H9 (cell line): ENCODE data around the gene SIM1. TPM values are rescaled to one million over a fixed set of nuclear protein-coding genes. Genes with fewer than 3 reads are reported as not detected.

Experiments
- DNase-seq: peaks from one replicate; pipeline ENCODE4 v3.0.0-alpha.2; 2017
- H2AFZ ChIP-seq: one replicate; pipeline ENCODE4 v1.6.1; 2013; ENCODE audit warnings: mild to moderate bottlenecking, low read length, control low read depth, moderate library complexity
- H2AK5ac ChIP-seq: 2 replicates; pipeline ENCODE4 v1.6.1; 2013; ENCODE audit warnings: low read length, control low read depth, mixed read lengths; ENCODE audit not compliant: insufficient read length
- H2BK120ac ChIP-seq: one replicate; pipeline ENCODE4 v1.6.1; 2013; ENCODE audit warnings: low read depth, mild to moderate bottlenecking, low read length, control low read depth, inconsistent platforms; ENCODE audit not compliant: poor library complexity, severe bottlenecking
- H2BK12ac ChIP-seq: 2 replicates; pipeline ENCODE4 v1.6.1; 2013; ENCODE audit warnings: low read length, control low read depth, mixed read lengths, low read depth; ENCODE audit not compliant: insufficient read length
- H2BK15ac ChIP-seq: 2 replicates; pipeline ENCODE4 v1.6.1; 2013; ENCODE audit warnings: low read depth, low read length, control low read depth
- H2BK20ac ChIP-seq: one replicate; pipeline ENCODE4 v1.6.1; 2013; ENCODE audit warnings: low read depth, mild to moderate bottlenecking, low read length, control low read depth, inconsistent platforms; ENCODE audit not compliant: poor library complexity, severe bottlenecking
- H2BK5ac ChIP-seq: 2 replicates; pipeline ENCODE4 v1.6.1; 2013; ENCODE audit warnings: low read length, control low read depth, mixed read lengths; ENCODE audit not compliant: insufficient read length
- H3K14ac ChIP-seq: 2 replicates; pipeline ENCODE4 v1.6.1; 2013; ENCODE audit warnings: low read length, control low read depth; ENCODE audit not compliant: insufficient read depth
- H3K18ac ChIP-seq: 2 replicates; pipeline ENCODE4 v1.6.1; 2013; ENCODE audit warnings: low read depth, mild to moderate bottlenecking, mixed read lengths, low read length, control low read depth; ENCODE audit not compliant: insufficient read length
- H3K23ac ChIP-seq: 2 replicates; pipeline ENCODE4 v1.6.1; 2013; ENCODE audit warnings: low read length, control low read depth, mixed read lengths, low read depth; ENCODE audit not compliant: insufficient read length
- H3K23me2 ChIP-seq: 2 replicates; pipeline ENCODE4 v1.6.1; 2013; ENCODE audit warnings: low read depth, mild to moderate bottlenecking, mixed read lengths, low read length, control low read depth; ENCODE audit not compliant: insufficient read length, poor library complexity, severe bottlenecking
- H3K27ac ChIP-seq: 2 replicates; pipeline ENCODE4 v1.5.1; 2013; ENCODE audit warnings: low read length, control low read depth, mixed read lengths, low read depth; ENCODE audit not compliant: insufficient read length
- H3K27me3 ChIP-seq: 2 replicates; pipeline ENCODE4 v1.6.1; 2013; ENCODE audit warnings: low read length, control low read depth, inconsistent platforms; ENCODE audit not compliant: insufficient read depth
- H3K4ac ChIP-seq: 2 replicates; pipeline ENCODE4 v1.6.1; 2013; ENCODE audit warnings: low read depth, mild to moderate bottlenecking, control low read depth, inconsistent platforms, low read length, moderate library complexity
- H3K4me1 ChIP-seq: 2 replicates; pipeline ENCODE4 v1.6.1; 2013; ENCODE audit warnings: low read length, control low read depth, inconsistent platforms; ENCODE audit not compliant: insufficient read depth
- H3K4me2 ChIP-seq: 2 replicates; pipeline ENCODE4 v1.6.1; 2013; ENCODE audit warnings: low read length, control low read depth, mixed read lengths; ENCODE audit not compliant: insufficient read length, insufficient read depth
- H3K56ac ChIP-seq: 2 replicates; pipeline ENCODE4 v1.6.1; 2013; ENCODE audit warnings: low read depth, mild to moderate bottlenecking, mixed read lengths, low read length, control low read depth; ENCODE audit not compliant: insufficient read length
- H3K79me1 ChIP-seq: 2 replicates; pipeline ENCODE4 v1.6.1; 2013; ENCODE audit warnings: low read depth, mild to moderate bottlenecking, moderate library complexity, low read length, control low read depth, inconsistent platforms; ENCODE audit not compliant: insufficient read depth, poor library complexity, severe bottlenecking
- H3K79me2 ChIP-seq: 2 replicates; pipeline ENCODE4 v1.6.1; 2013; ENCODE audit warnings: low read length, control low read depth, inconsistent platforms; ENCODE audit not compliant: insufficient read depth
- H3K9ac ChIP-seq: 2 replicates; pipeline ENCODE4 v1.6.1; 2013; ENCODE audit warnings: low read length, control low read depth, mixed read lengths; ENCODE audit not compliant: insufficient read length; ENCODE audit errors: extremely low read depth
- H3K9me3 ChIP-seq: one replicate; pipeline ENCODE4 v1.6.1; 2013; ENCODE audit warnings: low read depth, low read length, inconsistent platforms; ENCODE audit not compliant: control insufficient read depth
- H3T11ph ChIP-seq: one replicate; pipeline ENCODE4 v1.6.1; 2013; ENCODE audit warnings: mild to moderate bottlenecking, low read length, control low read depth, inconsistent platforms
- H4K20me1 ChIP-seq: one replicate; pipeline ENCODE4 v1.6.1; 2013; ENCODE audit not compliant: control insufficient read depth, insufficient read length, insufficient read depth
- H4K5ac ChIP-seq: 2 replicates; pipeline ENCODE4 v1.6.1; 2013; ENCODE audit warnings: low read depth, mild to moderate bottlenecking, mixed read lengths, low read length, control low read depth; ENCODE audit not compliant: insufficient read length
- H4K8ac ChIP-seq: replicated peaks from 2 replicates; pipeline ENCODE4 v1.6.1; 2013; ENCODE audit warnings: low read length, control low read depth, mixed read lengths, low read depth; ENCODE audit not compliant: insufficient read length
- H4K91ac ChIP-seq: 2 replicates; pipeline ENCODE4 v1.6.1; 2013; ENCODE audit warnings: low read depth, mild to moderate bottlenecking, moderate library complexity, mixed read lengths, low read length, control low read depth; ENCODE audit not compliant: insufficient read length
- H3K27ac Mint-ChIP-seq, 3 experiments: 2 replicates in 2 of 3; 3 replicates in 1 of 3; pipeline ENCODE4 v1.8.0; 2020 to 2021; ENCODE audit warnings: mixed read lengths in 3 of 3, mild to moderate bottlenecking in 1 of 3, moderate library complexity in 1 of 3
- H3K27me3 Mint-ChIP-seq: 2 replicates; pipeline ENCODE4 v1.8.0; 2021; ENCODE audit warnings: low read depth, mild to moderate bottlenecking, moderate library complexity, mixed read lengths
- H3K36me3 Mint-ChIP-seq, 3 experiments: 2 replicates in 2 of 3; 3 replicates in 1 of 3; pipeline ENCODE4 v1.8.0; 2020 to 2021; ENCODE audit warnings: low read depth in 3 of 3, mixed read lengths in 3 of 3; ENCODE audit not compliant: insufficient read depth in 1 of 3
- H3K4me1 Mint-ChIP-seq, 2 experiments: 2 replicates each; pipeline ENCODE4 v1.8.0; 2020; ENCODE audit warnings: mixed read lengths in 2 of 2
- H3K4me3 Mint-ChIP-seq, 2 experiments: 2 replicates in 1 of 2; 3 replicates in 1 of 2; pipeline ENCODE4 v1.8.0; 2020 to 2021; ENCODE audit warnings: mild to moderate bottlenecking in 2 of 2, mixed read lengths in 2 of 2, moderate library complexity in 1 of 2
- H3K9me3 Mint-ChIP-seq, 2 experiments: 2 replicates in 1 of 2; 3 replicates in 1 of 2; pipeline ENCODE4 v1.8.0; 2020; ENCODE audit warnings: mild to moderate bottlenecking in 2 of 2, mixed read lengths in 2 of 2, moderate library complexity in 1 of 2
- CTCF ChIP-seq: fragments of 200-600 bp; sonication (generic); conservative IDR thresholded peaks from 3 replicates; pipeline ENCODE4 v1.8.0; 2021; ENCODE audit warnings: antibody characterized with exemption, mild to moderate bottlenecking
- WGBS: extraction: QIAGEN DNeasy Blood & Tissue Kit; methylation state at CpG from one replicate; pipeline ENCODE4 v1.1.7; 2013; ENCODE audit warnings: missing lambda C conversion rate, low lambda C conversion rate, mixed read lengths; ENCODE audit not compliant: insufficient read length; ENCODE audit errors: extremely low coverage; 5-methylcytosine and 5-hydroxymethylcytosine counted together
- total RNA-seq: library from RNA; stranded (reverse); gene quantifications from 2 replicates; pipeline ENCODE4 v1.2.1, GENCODE V29; 2021

SIM1 gene
- total RNA-seq, 1 experiment from 2014 or later = not detected

GRCh38 chr6:100393493-100393892, 71.2 kb downstream of the SIM1 start:
- H3K4me2 ChIP-seq = no peak overlapping the region
- H3K79me2 ChIP-seq = 0 out of 2 replicates have a peak, but pooled peaks cover 2% of the 10 kb centered on the region
- H3K23ac ChIP-seq = no peak overlapping the region
- no peaks in the 10 kb centered on the region for H4K20me1 ChIP-seq
- no peaks in the 10 kb centered on the region for H3K36me3 Mint-ChIP-seq
- H4K8ac ChIP-seq = no peak overlapping the region
- no peak for TF ChIP-seq CTCF
- H4K5ac ChIP-seq = no peak overlapping the region
- H4K91ac ChIP-seq = no peak overlapping the region
- no peak overlapping the region for H3K27ac ChIP-seq
- H3K9me3 Mint-ChIP-seq = no peaks in the 10 kb centered on the region
- no peak overlapping the region for H2BK15ac ChIP-seq
- no peaks in the 10 kb centered on the region for H3K79me1 ChIP-seq
- H3K4me3 Mint-ChIP-seq = no peak overlapping the region
- no peak overlapping the region for H2BK12ac ChIP-seq
- H3K18ac ChIP-seq = no peak overlapping the region
- no peak overlapping the region for H2AK5ac ChIP-seq
- H3K14ac ChIP-seq = no peak overlapping the region
- no peak overlapping the region for H2BK5ac ChIP-seq
- no peaks in the 10 kb centered on the region for H3K27me3 Mint-ChIP-seq
- no peak overlapping the region for H3K9ac ChIP-seq
- no peak overlapping the region for H2AFZ ChIP-seq
- no peak overlapping the region for H3K56ac ChIP-seq
- H3T11ph ChIP-seq = no peak overlapping the region
- no peak overlapping the region for H3K4ac ChIP-seq
- H3K23me2 ChIP-seq = no peaks in the 10 kb centered on the region
- no peaks in the 10 kb centered on the region for H3K4me1 ChIP-seq
- no CpG with 5 or more reads among the region's 23 CpGs for WGBS
- H2BK120ac ChIP-seq = no peak overlapping the region
- no peak overlapping the region; a peak in 1 of 7 replicates for H3K27ac Mint-ChIP-seq
- H3K4me1 Mint-ChIP-seq = no peaks in the 10 kb centered on the region
- no peak overlapping the region for H2BK20ac ChIP-seq
- H3K9me3 ChIP-seq = no peaks in the 10 kb centered on the region
- DNase-seq = no peak
- H3K27me3 ChIP-seq = no peaks in the 10 kb centered on the region; the same call in 1 of the 2 replicates
